HepG2 (cell line): Measurements from ENCODE around the gene HELZ2. TPM values are rescaled to one million over a fixed set of nuclear protein-coding genes. Genes with fewer than 3 reads are reported as not detected.

Source experiments
- ARID3A ChIP-seq: IDR thresholded peaks from 2 replicates; pipeline ENCODE4 v1.6.1; 2012; ENCODE audit warnings: low read depth, low read length, improper control_type of control experiment
- FOSL2 ChIP-seq: sonication (generic); formaldehyde crosslinking; IDR thresholded peaks from 2 replicates; pipeline ENCODE4 v1.4.0; 2020; ENCODE audit warnings: missing genetic modification reagents
- FOXO1 ChIP-seq: sonication (generic); formaldehyde crosslinking; IDR thresholded peaks from 2 replicates; pipeline ENCODE4 v1.4.0; 2020; ENCODE audit warnings: missing genetic modification reagents
- PAXIP1 ChIP-seq: sonication (generic); formaldehyde crosslinking; conservative IDR thresholded peaks from 2 replicates; pipeline ENCODE4 v1.4.0; 2020; ENCODE audit warnings: mild to moderate bottlenecking, missing genetic modification reagents, moderate library complexity
- PHB2 ChIP-seq: fragments of 450-650 bp; IDR thresholded peaks from 2 replicates; pipeline ENCODE4 v1.6.1; 2018; ENCODE audit not compliant: partially characterized antibody
- PRDM15 ChIP-seq: sonication (generic); formaldehyde crosslinking; IDR thresholded peaks from 2 replicates; pipeline ENCODE4 v1.4.0; 2020; ENCODE audit warnings: missing genetic modification reagents
- RFX3 ChIP-seq: IDR thresholded peaks from 2 replicates; pipeline ENCODE4 v1.6.1; 2016; ENCODE audit warnings: missing biosample characterization, missing genetic modification reagents
- TBP ChIP-seq: sonication (generic); formaldehyde crosslinking; IDR thresholded peaks from 2 replicates; pipeline ENCODE4 v1.5.0; 2020; ENCODE audit warnings: missing genetic modification reagents
- TP53 ChIP-seq: sonication (generic); formaldehyde crosslinking; conservative IDR thresholded peaks from 2 replicates; pipeline ENCODE4 v1.4.0; 2020; ENCODE audit warnings: missing genetic modification reagents
- ZNF260 ChIP-seq: sonication (generic); formaldehyde crosslinking; IDR thresholded peaks from 2 replicates; pipeline ENCODE4 v1.4.0; 2020; ENCODE audit warnings: missing genetic modification reagents, low read depth, mild to moderate bottlenecking, borderline replicate concordance
- ZNF318 ChIP-seq: sonication (generic); formaldehyde crosslinking; IDR thresholded peaks from 2 replicates; pipeline ENCODE4 v1.4.0; 2020; ENCODE audit warnings: mild to moderate bottlenecking, missing genetic modification reagents
- polyA plus RNA-seq, 8 experiments: library from polyadenylated mRNA; depleted of rRNA in 3 of 8; stranded (reverse) in 7 of 8; unstranded in 1 of 8; fragments of >200 nt; fragmentation: Illumina TruSeq in 4 of 8; extraction: Trizol in 4 of 8; gene quantifications; 2 replicates each; pipeline versions ENCODE4 v1.2.1 to v1.2.3, GENCODE V29; 2011 to 2016; ENCODE audit warnings: low read depth in 4 of 8, missing spikeins in 1 of 8, mixed read lengths in 1 of 8; ENCODE audit not compliant: insufficient read depth in 1 of 8
- total RNA-seq, 5 experiments: library from RNA; depleted of rRNA; stranded (reverse); fragments of >200 nt; fragmentation: Illumina TruSeq; extraction: Trizol; gene quantifications; 2 replicates each; pipeline ENCODE4 v1.2.3, GENCODE V29; 2016; ENCODE audit warnings: low read depth in 1 of 5

The HELZ2 gene
- total and polyA plus RNA-seq, 2 of the 13 experiments (the other 11 are each of a cell fraction or from before 2014, with no cell fraction given) = 9.6 to 10.1 TPM

GRCh38 chr20:63574156-63574828 is at the start of gene HELZ2 (continued):
- TF ChIP-seq ZNF318 (CRISPR knock-in tag) = no peak; the same call in none of the 2 replicates
- peak; percentile 28 for TF ChIP-seq FOSL2
- peak; percentile 52; the same call in 1 of the 2 replicates for TF ChIP-seq FOXO1 (CRISPR knock-in tag)
- 0 out of 2 replicates have a peak, but pooled peaks have one; percentile 7 for TF ChIP-seq PAXIP1
- 0 out of 2 replicates have a peak, but pooled peaks have one; percentile 24 for TF ChIP-seq PRDM15 (CRISPR knock-in tag)
- no peak for TF ChIP-seq ZNF260 (CRISPR knock-in tag)
- TF ChIP-seq ARID3A = no peak
- no peak for TF ChIP-seq TBP
- no peak for TF ChIP-seq PHB2
- TF ChIP-seq TP53 (CRISPR knock-in tag) = peak; percentile 79; the same call in 1 of the 2 replicates
- TF ChIP-seq RFX3 (CRISPR knock-in tag) = no peak
